Kidney (tissue), 14 donors: ENCODE measurements around the gene ZNF775. TPM values are rescaled to one million over a fixed set of nuclear protein-coding genes. Genes with fewer than 3 reads are reported as not detected.

Experiments
- DNase-seq, 5 donors: peaks; one replicate each; pipeline ENCODE4 v3.0.0-alpha.2; 2013 to 2020
- FAIRE-seq: peaks from 2 replicates; lab custom pipeline; 2012; peaks lifted over from hg19 to GRCh38; lab: Jason Lieb, UNC
- H3K27ac ChIP-seq, 2 donors: one replicate each; pipeline ENCODE4 v1.7.0; 2013; ENCODE audit warnings: low read depth in 2 of 2, low read length in 2 of 2, inconsistent platforms in 1 of 2
- H3K27me3 ChIP-seq: one replicate; pipeline ENCODE4 v1.7.1; 2013; ENCODE audit warnings: low read length, inconsistent platforms; ENCODE audit not compliant: control insufficient read depth, insufficient read depth
- H3K36me3 ChIP-seq, 3 donors: one replicate each; pipeline versions ENCODE4 v1.7.0 to v1.7.1; 2013; ENCODE audit warnings: low read length in 3 of 3, control low read depth in 1 of 3, inconsistent platforms in 1 of 3; ENCODE audit not compliant: insufficient read depth in 3 of 3, control insufficient read depth in 2 of 3
- H3K4me1 ChIP-seq, 3 donors: one replicate each; pipeline versions ENCODE4 v1.7.0 to v1.7.1; 2013; ENCODE audit warnings: low read length in 3 of 3, inconsistent platforms in 1 of 3, low read depth in 1 of 3; ENCODE audit not compliant: control insufficient read depth in 2 of 3, insufficient read depth in 2 of 3
- H3K4me3 ChIP-seq, 3 donors: one replicate each; pipeline versions ENCODE4 v1.7.0 to v1.8.1; 2013; ENCODE audit warnings: low read length in 3 of 3, control low read depth in 1 of 3, inconsistent platforms in 1 of 3
- H3K9ac ChIP-seq, 3 donors: one replicate each; pipeline versions ENCODE4 v1.7.0 to v1.7.1; 2013; ENCODE audit warnings: low read length in 3 of 3, control low read depth in 1 of 3, inconsistent platforms in 1 of 3
- H3K9me3 ChIP-seq, 3 donors: one replicate each; pipeline versions ENCODE4 v1.7.0 to v1.7.1; 2013; ENCODE audit warnings: low read length in 3 of 3, control low read depth in 1 of 3, inconsistent platforms in 1 of 3; ENCODE audit not compliant: control insufficient read depth in 2 of 3, insufficient read depth in 1 of 3
- intact Hi-C: fragments of 100-400 bp; cut with DNase I; formaldehyde crosslinking; loops from one replicate; pipeline ENCODE4 v1.11.1; 2022
- polyA plus RNA-seq: library from polyadenylated mRNA; stranded (reverse); fragments of 350-450 nt; fragmentation: Illumina TruSeq; extraction: RNeasy Lipid Tissue Mini Kit (QIAGEN cat#74804); gene quantifications from one replicate; pipeline ENCODE4 v1.2.3, GENCODE V29; 2014; ENCODE audit warnings: low read depth, low replicate concordance; ENCODE audit not compliant: insufficient read depth
- total RNA-seq: library from RNA; stranded (reverse); fragmentation: NEBNext Ultra II Directional; extraction: Animal tissue kit (Norgen Biotek cat#: 25700); gene quantifications from one replicate; pipeline ENCODE4 v1.2.1, GENCODE V29; 2021
- TF ChIP-seq, protein P1 (sequence below): IDR thresholded peaks from 3 replicates; pipeline ENCODE4 v1.5.1; 2012; ENCODE audit warnings: mild to moderate bottlenecking, moderate library complexity, borderline replicate concordance; ENCODE audit not compliant: insufficient read depth; ENCODE audit errors: extremely low read depth
- donor health status: control.
- donor health status: control.
- donor health status: control.
- donor health status: control.
- donor health status: control.
- donor health status: DM: yes; HTN: yes; CAD: no.
- donor health status: Normal renal cell carcinoma (clear cell type).

Gene ZNF775
- total and polyA plus RNA-seq, 2 donors from 2014 or later: 3.7 to 5.2 TPM

GRCh38 chr7:150359622-150360362 lies 19.3 kb upstream of the ZNF775 start:
- no peak overlapping the region for H3K27ac ChIP-seq
- FAIRE-seq (no peak), DNase-seq (no peak)
- H3K27me3 ChIP-seq: no peaks in the 10 kb centered on the region
- H3K36me3 ChIP-seq: no peaks in the 10 kb centered on the region
- H3K4me3 ChIP-seq: peak overlapping the region in 1 of 3 donors; percentile 26
- H3K4me1 ChIP-seq: no peaks in the 10 kb centered on the region
- no peaks in the 10 kb centered on the region for H3K9me3 ChIP-seq
- intact Hi-C loops: no loop called here
- TF ChIP-seq, protein P1, sequence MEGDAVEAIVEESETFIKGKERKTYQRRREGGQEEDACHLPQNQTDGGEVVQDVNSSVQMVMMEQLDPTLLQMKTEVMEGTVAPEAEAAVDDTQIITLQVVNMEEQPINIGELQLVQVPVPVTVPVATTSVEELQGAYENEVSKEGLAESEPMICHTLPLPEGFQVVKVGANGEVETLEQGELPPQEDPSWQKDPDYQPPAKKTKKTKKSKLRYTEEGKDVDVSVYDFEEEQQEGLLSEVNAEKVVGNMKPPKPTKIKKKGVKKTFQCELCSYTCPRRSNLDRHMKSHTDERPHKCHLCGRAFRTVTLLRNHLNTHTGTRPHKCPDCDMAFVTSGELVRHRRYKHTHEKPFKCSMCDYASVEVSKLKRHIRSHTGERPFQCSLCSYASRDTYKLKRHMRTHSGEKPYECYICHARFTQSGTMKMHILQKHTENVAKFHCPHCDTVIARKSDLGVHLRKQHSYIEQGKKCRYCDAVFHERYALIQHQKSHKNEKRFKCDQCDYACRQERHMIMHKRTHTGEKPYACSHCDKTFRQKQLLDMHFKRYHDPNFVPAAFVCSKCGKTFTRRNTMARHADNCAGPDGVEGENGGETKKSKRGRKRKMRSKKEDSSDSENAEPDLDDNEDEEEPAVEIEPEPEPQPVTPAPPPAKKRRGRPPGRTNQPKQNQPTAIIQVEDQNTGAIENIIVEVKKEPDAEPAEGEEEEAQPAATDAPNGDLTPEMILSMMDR: no peak
- H3K9ac ChIP-seq: no peak overlapping the region

DNA sequence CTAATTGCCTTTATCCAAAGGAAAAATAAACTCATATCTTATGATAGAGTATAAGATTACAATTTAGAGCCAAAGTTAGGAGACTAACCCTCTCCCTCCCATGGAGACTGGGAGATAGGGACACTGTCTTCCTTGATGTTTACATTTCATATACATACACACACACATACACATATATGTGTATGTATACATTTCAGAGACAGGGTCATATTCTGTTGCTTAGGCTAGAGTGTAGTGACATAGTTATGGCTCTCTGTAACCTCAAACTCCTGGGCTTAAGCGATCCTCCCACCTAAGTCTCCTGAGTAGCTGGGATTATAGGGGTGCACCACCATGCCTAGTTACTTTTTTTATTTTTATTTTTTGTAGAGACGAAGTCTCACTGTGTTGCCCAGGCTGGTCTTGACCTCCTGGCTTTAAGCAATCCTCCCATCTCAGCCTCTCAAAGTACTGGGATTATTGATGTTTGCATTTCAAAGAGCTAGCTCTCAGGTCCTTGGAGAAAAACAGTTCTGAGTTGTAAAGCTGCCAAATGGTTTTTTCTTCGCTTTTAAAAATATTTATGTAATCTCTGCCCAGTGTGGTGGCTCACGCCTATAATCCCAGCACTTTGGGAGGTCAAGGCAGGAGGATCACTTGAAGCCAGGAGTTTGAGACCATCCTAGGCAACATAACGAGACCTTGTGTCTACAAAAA lies 18.6 kb upstream of the ZNF775 start:
- no peaks in the 10 kb centered on the region for H3K27me3 ChIP-seq
- FAIRE-seq (no peak), DNase-seq (no peak)
- TF ChIP-seq, protein P1: no peak
- no peak overlapping the region for H3K9ac ChIP-seq
- H3K36me3 ChIP-seq: no peaks in the 10 kb centered on the region
- no peak overlapping the region for H3K4me3 ChIP-seq
- intact Hi-C loops: no loop called here
- no peaks in the 10 kb centered on the region for H3K9me3 ChIP-seq
- H3K4me1 ChIP-seq: no peaks in the 10 kb centered on the region
- no peak overlapping the region for H3K27ac ChIP-seq

- Histone ChIP-seq H3K9ac (no peak overlapping the region), H3K9me3 (no peaks in the 10 kb centered on the region), H3K4me1 (no peaks in the 10 kb centered on the region), H3K27me3 (no peaks in the 10 kb centered on the region), H3K4me3 (no peak overlapping the region), H3K27ac (no peak overlapping the region), H3K36me3 (no peaks in the 10 kb centered on the region)
- FAIRE-seq (no peak), DNase-seq (peak in 1 of 5 donors; percentile 43)
- TF ChIP-seq, protein P1: no peak
- intact Hi-C loops: no loop called here
Observed at GRCh38 chr7:150361402-150361801, 17.7 kb upstream of the ZNF775 start.
